A549 (cell line): ENCODE results near the gene ERCC5.

Experiments
- CTCF ChIP-seq: fragments of >200 bp; sonication (Bioruptor Twin); formaldehyde crosslinking; IDR thresholded peaks from 3 replicates; pipeline ENCODE4 v1.5.1; 2016
- EP300 ChIP-seq, 2 experiments: fragments of >200 bp; sonication (Bioruptor Twin); formaldehyde crosslinking; IDR thresholded peaks; 2 replicates in 1 of 2; 3 replicates in 1 of 2; pipeline ENCODE4 v1.6.1; 2016 to 2017
- HEYL ChIP-seq: fragments of 250-450 bp; sonication (Bioruptor Pico); IDR thresholded peaks from 2 replicates; pipeline ENCODE4 v1.8.0; 2021; ENCODE audit warnings: mild to moderate bottlenecking, moderate library complexity

GRCh38 chr13:102914339-102914930 lies 68.6 kb downstream of the ERCC5 start:
- no peak for TF ChIP-seq CTCF
- TF ChIP-seq HEYL (CRISPR knock-in tag): no peak
- TF ChIP-seq EP300 (IDR thresholded peaks at IDR 0.05): no peak
